HCT116 (cell line): ENCODE results near the gene SMARCA2. TPM values are rescaled to one million over a fixed set of nuclear protein-coding genes. Genes with fewer than 3 reads are reported as not detected.

Source experiments
- ATAC-seq: fragments of 200-7000 bp; cut with Tn5 transposase; 2 replicates; pipeline ENCODE4 v1.9.1; 2020; ENCODE audit warnings: mild to moderate bottlenecking, moderate library complexity
- BruUV-seq: library from RNA; stranded (reverse); fragments of 400-500 nt; replicated peaks from 2 replicates; lab custom pipeline; 2021; lab: Mats Ljungman, UMichigan
- CTCF ChIA-PET: fragments of 300-600 bp; sonication (Branson Sonifier 250); formaldehyde crosslinking; loops from one replicate; lab custom pipeline; 2021; ENCODE audit warnings: antibody characterized with exemption; lab: Charles Lee
- POLR2A ChIA-PET: fragments of 300-600, 350-600 bp; sonication (Branson Sonifier 250); formaldehyde crosslinking; loops from one replicate; lab custom pipeline; 2021; ENCODE audit warnings: antibody characterized with exemption; lab: Charles Lee
- RAD21 ChIA-PET, 2 experiments: fragments of 300-600 bp; sonication (Branson Sonifier 250); formaldehyde crosslinking; loops; one replicate each; lab custom pipeline; 2023; ENCODE audit warnings: low total read pairs in 2 of 2; ENCODE audit not compliant: uncharacterized antibody in 2 of 2, unreplicated experiment in 2 of 2, low non-redundant PET in 1 of 2; lab: Charles Lee
- DNase-seq: peaks from one replicate; pipeline ENCODE4 v3.0.0-alpha.2; 2010; ENCODE audit warnings: low read depth, low spot score
- H2AFZ ChIP-seq: fragments of 200-600 bp; shearing (Covaris generic), sonication (generic); 2 replicates; pipeline ENCODE4 v1.6.1; 2017; ENCODE audit warnings: low read depth, mixed run types, mixed read lengths, antibody characterized with exemption, low read length; ENCODE audit not compliant: poor library complexity, severe bottlenecking
- H3K27ac ChIP-seq: 2 replicates; pipeline ENCODE4 v1.5.1; 2012; ENCODE audit warnings: low read depth, low read length
- H3K27me3 ChIP-seq: fragments of 200-600 bp; sonication (generic); 2 replicates; pipeline ENCODE4 v1.6.1; 2016; ENCODE audit warnings: mixed run types, low read length, mixed read lengths; ENCODE audit not compliant: insufficient read depth
- H3K36me3 ChIP-seq, 2 experiments: fragments of 200-500 bp in 1 of 2; fragments of 200-600 bp in 1 of 2; sonication (Bioruptor generic) in 1 of 2; sonication (generic) in 1 of 2; 2 replicates each; pipeline versions ENCODE4 v1.5.1 to v1.6.1; 2014 to 2016; ENCODE audit warnings: low read length in 2 of 2, inconsistent platforms in 1 of 2, mixed read lengths in 1 of 2, mixed run types in 1 of 2; ENCODE audit not compliant: insufficient read depth in 2 of 2, control insufficient read depth in 1 of 2
- H3K4me1 ChIP-seq, 2 experiments: fragments of 200-600 bp in 1 of 2; sonication (generic) in 1 of 2; 2 replicates each; pipeline versions ENCODE4 v1.5.1 to v1.6.1; 2012 to 2017; ENCODE audit warnings: low read length in 2 of 2, inconsistent platforms in 1 of 2, mild to moderate bottlenecking in 1 of 2, mixed read lengths in 1 of 2, mixed run types in 1 of 2, moderate library complexity in 1 of 2; ENCODE audit not compliant: insufficient read depth in 2 of 2, control insufficient read depth in 1 of 2
- H3K4me2 ChIP-seq: fragments of 200-600 bp; sonication (generic); 2 replicates; pipeline ENCODE4 v1.6.1; 2017; ENCODE audit warnings: mixed run types, low read length, mixed read lengths
- H3K4me3 ChIP-seq, 2 experiments: fragments of 200-600 bp in 1 of 2; sonication (generic) in 1 of 2; replicated peaks in 1 of 2; 2 replicates each; pipeline ENCODE4 v1.5.1; 2011 to 2016; ENCODE audit warnings: low read length in 2 of 2, control low read depth in 1 of 2, low read depth in 1 of 2, mild to moderate bottlenecking in 1 of 2, mixed read lengths in 1 of 2, mixed run types in 1 of 2
- H3K79me2 ChIP-seq: fragments of 200-600 bp; sonication (generic); 2 replicates; pipeline ENCODE4 v1.6.1; 2017; ENCODE audit warnings: mild to moderate bottlenecking, mixed run types, low read length, moderate library complexity, mixed read lengths; ENCODE audit not compliant: insufficient read depth
- H3K9ac ChIP-seq: fragments of 200-600 bp; sonication (generic); 2 replicates; pipeline ENCODE4 v1.6.1; 2016; ENCODE audit warnings: low read length, mixed read lengths
- H3K9me2 ChIP-seq: fragments of 200-600 bp; sonication (generic), shearing (Covaris generic); 2 replicates; pipeline ENCODE4 v1.6.1; 2017; ENCODE audit warnings: mixed run types, mild to moderate bottlenecking, moderate library complexity; ENCODE audit not compliant: insufficient read depth
- H3K9me3 ChIP-seq, 2 experiments: fragments of 200-500 bp in 1 of 2; fragments of 200-600 bp in 1 of 2; sonication (Bioruptor generic) in 1 of 2; sonication (generic) in 1 of 2; 2 replicates each; pipeline ENCODE4 v1.6.1; 2014 to 2017; ENCODE audit warnings: low read length in 2 of 2, mixed read lengths in 2 of 2, inconsistent platforms in 1 of 2, low read depth in 1 of 2, mild to moderate bottlenecking in 1 of 2, mixed run types in 1 of 2, moderate library complexity in 1 of 2; ENCODE audit not compliant: control insufficient read depth in 1 of 2, insufficient read depth in 1 of 2
- H4K20me1 ChIP-seq: fragments of 200-600 bp; sonication (generic), shearing (Covaris generic); 2 replicates; pipeline ENCODE4 v1.6.1; 2017; ENCODE audit warnings: mixed run types, mild to moderate bottlenecking, moderate library complexity; ENCODE audit not compliant: insufficient read depth
- ATF3 ChIP-seq: IDR thresholded peaks from 2 replicates; pipeline ENCODE4 v1.6.1; 2012
- CBX3 ChIP-seq: IDR thresholded peaks from 2 replicates; pipeline ENCODE4 v1.6.1; 2012; ENCODE audit warnings: low read depth
- CEBPB ChIP-seq: IDR thresholded peaks from 2 replicates; pipeline ENCODE4 v1.6.1; 2012; ENCODE audit warnings: low read depth
- CTCF ChIP-seq, 3 experiments: fragments of 200-600 bp in 1 of 3; sonication (generic) in 1 of 3; IDR thresholded peaks in 2 of 3; conservative IDR thresholded peaks in 1 of 3; 2 replicates each; pipeline ENCODE4 v1.5.1; 2012 to 2017; ENCODE audit warnings: low read depth in 2 of 3, low read length in 2 of 3, antibody characterized with exemption in 1 of 3, borderline replicate concordance in 1 of 3, control low read depth in 1 of 3, mild to moderate bottlenecking in 1 of 3, mixed read lengths in 1 of 3, mixed run types in 1 of 3, moderate library complexity in 1 of 3; ENCODE audit not compliant: insufficient read depth in 1 of 3
- ELF1 ChIP-seq: IDR thresholded peaks from 2 replicates; pipeline ENCODE4 v1.6.1; 2012; ENCODE audit warnings: low read depth, borderline replicate concordance
- EZH2 ChIP-seq: fragments of 200-600 bp; sonication (generic); IDR thresholded peaks from 2 replicates; pipeline ENCODE4 v1.6.1; 2017; ENCODE audit warnings: antibody characterized with exemption, mixed run types
- FOSL1 ChIP-seq: IDR thresholded peaks from 2 replicates; pipeline ENCODE4 v1.6.1; 2012; ENCODE audit warnings: low read depth
- JUND ChIP-seq: IDR thresholded peaks from 2 replicates; pipeline ENCODE4 v1.6.1; 2012
- POLR2A ChIP-seq: IDR thresholded peaks from 2 replicates; pipeline ENCODE4 v1.7.0; 2011; ENCODE audit warnings: borderline replicate concordance; ENCODE audit not compliant: insufficient read depth, insufficient read length; ENCODE audit errors: extremely low read depth
- POLR2AphosphoS5 ChIP-seq: IDR thresholded peaks from 2 replicates; pipeline ENCODE4 v1.6.1; 2011; ENCODE audit warnings: mild to moderate bottlenecking, low read depth, low read length, moderate library complexity
- RAD21 ChIP-seq: IDR thresholded peaks from 2 replicates; pipeline ENCODE4 v1.6.1; 2012; ENCODE audit warnings: low read depth, mild to moderate bottlenecking
- SIN3A ChIP-seq: IDR thresholded peaks from 2 replicates; pipeline ENCODE4 v1.6.1; 2012; ENCODE audit warnings: low read depth
- SP1 ChIP-seq: IDR thresholded peaks from 2 replicates; pipeline ENCODE4 v1.6.1; 2012; ENCODE audit warnings: low read depth
- SRF ChIP-seq: IDR thresholded peaks from 2 replicates; pipeline ENCODE4 v1.6.1; 2012; ENCODE audit warnings: low read depth
- ZFX ChIP-seq: fragments of 450-650 bp; IDR thresholded peaks from 2 replicates; pipeline ENCODE4 v1.6.1; 2017
- ZNF274 ChIP-seq: fragments of 200-500 bp; sonication (Bioruptor generic); IDR thresholded peaks from 2 replicates; pipeline ENCODE4 v1.6.1; 2014; ENCODE audit warnings: mild to moderate bottlenecking, low read depth, low read length, inconsistent platforms
- intact Hi-C: fragments of 100-400 bp; cut with micrococcal nuclease; formaldehyde crosslinking; loops from 2 replicates; pipeline ENCODE4 v1.10.0; 2022
- total RNA-seq: library from RNA; stranded (reverse); gene quantifications from one replicate; pipeline ENCODE4 v1.2.1, GENCODE V29; 2021; ENCODE audit not compliant: unreplicated experiment
- TF ChIP-seq, protein P1 (sequence below): IDR thresholded peaks from 2 replicates; pipeline ENCODE4 v1.6.1; 2011; ENCODE audit warnings: mild to moderate bottlenecking, low read length, moderate library complexity; ENCODE audit not compliant: insufficient replicate concordance; ENCODE audit errors: extremely low read depth

Gene SMARCA2
- total RNA-seq, 1 experiment from 2014 or later, result 14.7 TPM

GRCh38 chr9:2151171-2151570 is 136.0 kb downstream of the SMARCA2 start:
- no peaks in the 10 kb centered on the region for H3K27me3 ChIP-seq
- POLR2A ChIA-PET, result no interaction called here
- RAD21 ChIA-PET, result no interaction called here
- H3K4me2 ChIP-seq, result no peak overlapping the region
- no peak overlapping the region for H3K4me3 ChIP-seq
- H4K20me1 ChIP-seq, result no peaks in the 10 kb centered on the region
- CTCF ChIA-PET, result no interaction called here
- intact Hi-C loops, result no loop called here
- no peak overlapping the region for H2AFZ ChIP-seq
- H3K27ac ChIP-seq, result no peak overlapping the region
- H3K4me1 ChIP-seq, result no peaks in the 10 kb centered on the region
- no peak for TF ChIP-seq ZNF274
- TF ChIP-seq CEBPB, result no peak
- no peak for TF ChIP-seq SRF
- no peak for TF ChIP-seq SP1
- TF ChIP-seq FOSL1, result no peak
- TF ChIP-seq ELF1, result no peak
- no peak for TF ChIP-seq ZFX
- TF ChIP-seq CTCF (IDR thresholded peaks at IDR 0.05 in 2 of 3, conservative IDR thresholded peaks at IDR 0.05 in 1 of 3; ENCODE audit: borderline replicate concordance in 1 of 3, insufficient read depth in 1 of 3, low read depth in 2 of 3, low read length in 2 of 3), result no peak
- TF ChIP-seq RAD21, result no peak
- TF ChIP-seq CBX3, result no peak
- no peak for TF ChIP-seq EZH2
- TF ChIP-seq, protein P1, sequence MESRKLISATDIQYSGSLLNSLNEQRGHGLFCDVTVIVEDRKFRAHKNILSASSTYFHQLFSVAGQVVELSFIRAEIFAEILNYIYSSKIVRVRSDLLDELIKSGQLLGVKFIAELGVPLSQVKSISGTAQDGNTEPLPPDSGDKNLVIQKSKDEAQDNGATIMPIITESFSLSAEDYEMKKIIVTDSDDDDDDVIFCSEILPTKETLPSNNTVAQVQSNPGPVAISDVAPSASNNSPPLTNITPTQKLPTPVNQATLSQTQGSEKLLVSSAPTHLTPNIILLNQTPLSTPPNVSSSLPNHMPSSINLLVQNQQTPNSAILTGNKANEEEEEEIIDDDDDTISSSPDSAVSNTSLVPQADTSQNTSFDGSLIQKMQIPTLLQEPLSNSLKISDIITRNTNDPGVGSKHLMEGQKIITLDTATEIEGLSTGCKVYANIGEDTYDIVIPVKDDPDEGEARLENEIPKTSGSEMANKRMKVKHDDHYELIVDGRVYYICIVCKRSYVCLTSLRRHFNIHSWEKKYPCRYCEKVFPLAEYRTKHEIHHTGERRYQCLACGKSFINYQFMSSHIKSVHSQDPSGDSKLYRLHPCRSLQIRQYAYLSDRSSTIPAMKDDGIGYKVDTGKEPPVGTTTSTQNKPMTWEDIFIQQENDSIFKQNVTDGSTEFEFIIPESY, result no peak
- TF ChIP-seq ATF3, result no peak
- TF ChIP-seq POLR2AphosphoS5, result no peak
- TF ChIP-seq POLR2A, result no peak
- TF ChIP-seq SIN3A, result no peak
- no peak for TF ChIP-seq JUND
- no peak overlapping the region for H3K9ac ChIP-seq
- H3K9me3 ChIP-seq, result no peaks in the 10 kb centered on the region
- no peaks in the 10 kb centered on the region for H3K79me2 ChIP-seq
- H3K36me3 ChIP-seq, result no peaks in the 10 kb centered on the region
- BruUV-seq, result no TSS peak
- ATAC-seq, result no peak
- DNase-seq, result no peak
- H3K9me2 ChIP-seq, result no peaks in the 10 kb centered on the region
